CD4-positive, alpha-beta memory T cell (primary cell): Measurements from ENCODE around the gene JAM3. TPM values are rescaled to one million over a fixed set of nuclear protein-coding genes. Genes with fewer than 3 reads are reported as not detected.
"Not testable (repeated sequence)": the region's sequence is repeated elsewhere in the genome, so short reads cannot be mapped to it uniquely, and the experiment has no call there.

Source experiments
- CTCF ChIA-PET: fragments of 350-600 bp; sonication (Branson Sonifier 250); formaldehyde crosslinking; loops from one replicate; lab custom pipeline; 2021; ENCODE audit warnings: inconsistent platforms; ENCODE audit not compliant: partially characterized antibody; lab: Charles Lee
- POLR2A ChIA-PET: fragments of 350-600 bp; sonication (Branson Sonifier 250); formaldehyde crosslinking; loops from one replicate; lab custom pipeline; 2021; ENCODE audit not compliant: partially characterized antibody; lab: Charles Lee
- DNase-seq, 5 donors: peaks; one replicate each; pipeline versions ENCODE4 v3.0.0 to v3.0.0-alpha.2; 2020 to 2022; ENCODE audit warnings: mixed read lengths in 1 of 5
- H3K27ac ChIP-seq: one replicate; pipeline ENCODE4 v1.7.0; 2013; ENCODE audit warnings: low read depth, low read length
- H3K27me3 ChIP-seq: 2 replicates; pipeline ENCODE4 v1.7.0; 2013; ENCODE audit warnings: mild to moderate bottlenecking, low read length, moderate library complexity; ENCODE audit not compliant: insufficient read depth
- H3K36me3 ChIP-seq: 2 replicates; pipeline ENCODE4 v1.7.0; 2013; ENCODE audit warnings: mild to moderate bottlenecking, low read length, moderate library complexity; ENCODE audit not compliant: insufficient read depth
- H3K4me1 ChIP-seq: 2 replicates; pipeline ENCODE4 v1.7.0; 2013; ENCODE audit warnings: mild to moderate bottlenecking, low read length, moderate library complexity; ENCODE audit not compliant: insufficient read depth
- H3K4me3 ChIP-seq, 2 donors: one replicate each; pipeline ENCODE4 v1.7.0; 2013; ENCODE audit warnings: low read length in 2 of 2, mild to moderate bottlenecking in 1 of 2
- H3K9me3 ChIP-seq, 2 donors: one replicate each; pipeline ENCODE4 v1.7.0; 2013; ENCODE audit warnings: low read length in 2 of 2, control low read depth in 1 of 2; ENCODE audit not compliant: control insufficient read depth in 1 of 2
- H3K27ac Mint-ChIP-seq, 7 donors: one replicate each; pipeline ENCODE4 v1.8.0; 2020 to 2021; ENCODE audit warnings: mixed read lengths in 7 of 7, mild to moderate bottlenecking in 6 of 7, inconsistent platforms in 3 of 7, moderate library complexity in 3 of 7
- H3K27me3 Mint-ChIP-seq, 2 donors: one replicate each; pipeline ENCODE4 v1.8.0; 2020 to 2021; ENCODE audit warnings: mixed read lengths in 2 of 2
- H3K36me3 Mint-ChIP-seq, 2 donors: one replicate each; pipeline ENCODE4 v1.8.0; 2020 to 2021; ENCODE audit warnings: mixed read lengths in 2 of 2, inconsistent platforms in 1 of 2, mild to moderate bottlenecking in 1 of 2
- H3K4me1 Mint-ChIP-seq, 4 donors: one replicate each; pipeline ENCODE4 v1.8.0; 2020 to 2021; ENCODE audit warnings: mixed read lengths in 4 of 4, mild to moderate bottlenecking in 1 of 4
- H3K4me3 Mint-ChIP-seq, 8 donors: one replicate each; pipeline ENCODE4 v1.8.0; 2020 to 2021; ENCODE audit warnings: mixed read lengths in 8 of 8, mild to moderate bottlenecking in 7 of 8, moderate library complexity in 6 of 8, inconsistent platforms in 3 of 8
- H3K9me3 Mint-ChIP-seq, 8 donors: one replicate each; pipeline ENCODE4 v1.8.0; 2020 to 2021; ENCODE audit warnings: mixed read lengths in 8 of 8, mild to moderate bottlenecking in 5 of 8, inconsistent platforms in 3 of 8, moderate library complexity in 1 of 8
- intact Hi-C: fragments of 100-400 bp; cut with micrococcal nuclease; formaldehyde crosslinking; loops from one replicate; pipeline ENCODE4 v1.15.1; 2023
- polyA plus RNA-seq, 2 donors: library from polyadenylated mRNA; unstranded; fragments of 300-500 nt; fragmentation: Illumina TruSeq; gene quantifications; one replicate each; pipeline ENCODE4 v1.2.3, GENCODE V29; 2021
- total RNA-seq, 2 experiments: library from RNA; stranded (reverse); gene quantifications; one replicate each; pipeline ENCODE4 v1.2.3, GENCODE V29; 2021

The JAM3 gene
- total and polyA plus RNA-seq, 4 experiments from 2014 or later = 6.5 to 8.3 (median 6.7) TPM

GRCh38 chr11:134098566-134099184 is 29.8 kb downstream of the JAM3 start:
- Mint-ChIP-seq H3K27me3 (peaks cover 1 to 2% of the 10 kb centered on the region in 2 donors), H3K27ac (no peak overlapping the region), H3K4me3 (no peak overlapping the region), H3K9me3 (peaks cover 0 to 4% (median 0%) of the 10 kb centered on the region in 8 donors), H3K4me1 (peaks cover 0 to 6% (median 2%) of the 10 kb centered on the region in 4 donors), H3K36me3 (no peaks in the 10 kb centered on the region)
- Histone ChIP-seq H3K27ac (no peak overlapping the region), H3K4me1 (no peaks in the 10 kb centered on the region), H3K27me3 (no peaks in the 10 kb centered on the region), H3K4me3 (no peak overlapping the region), H3K36me3 (no peaks in the 10 kb centered on the region), H3K9me3 (no peaks in the 10 kb centered on the region)
- intact Hi-C loops = loop anchor here (1.0 kb wide), 1 partner anchor 48 kb away; no protein-coding TSS in a partner anchor
- CTCF ChIA-PET = interaction anchor here (1.1 to 2.1 kb wide), 6 partner anchors 29 to 174 kb away, joined by 3 to 30 read pairs (median 6); no protein-coding TSS in a partner anchor
- DNase-seq = peak in 3 of 5 donors; percentile 2 to 10 (median 4)
- POLR2A ChIA-PET = no interaction called here

- H3K4me1 Mint-ChIP-seq = peaks cover 0 to 3% (median 0%) of the 10 kb centered on the region in 4 donors
- Histone ChIP-seq H3K4me1 (no peaks in the 10 kb centered on the region), H3K9me3 (no peaks in the 10 kb centered on the region), H3K36me3 (no peaks in the 10 kb centered on the region), H3K27me3 (no peaks in the 10 kb centered on the region), H3K4me3 (no peak overlapping the region), H3K27ac (no peak overlapping the region)
- H3K9me3 Mint-ChIP-seq = peaks cover 0 to 12% (median 0%) of the 10 kb centered on the region in 8 donors
- ChIA-PET CTCF (interaction anchor here (1.3 to 2.1 kb wide), 2 partner anchors 50 to 172 kb away, joined by 3 to 8 read pairs; no protein-coding TSS in a partner anchor), POLR2A (no interaction called here)
- no peaks in the 10 kb centered on the region for H3K36me3 Mint-ChIP-seq
- no peak overlapping the region for H3K4me3 Mint-ChIP-seq
- peaks cover 1 to 2% of the 10 kb centered on the region in 2 donors for H3K27me3 Mint-ChIP-seq
- no peak overlapping the region for H3K27ac Mint-ChIP-seq
- DNase-seq = no peak
- intact Hi-C loops = no loop called here
Observed at GRCh38 chr11:134100171-134100570, 31.3 kb downstream of the JAM3 start.

- intact Hi-C loops = no loop called here
- CTCF ChIA-PET = interaction anchor here (1.3 to 2.1 kb wide), 2 partner anchors 51 to 173 kb away, joined by 3 to 8 read pairs; no protein-coding TSS in a partner anchor
- Histone ChIP-seq H3K4me1 (no peaks in the 10 kb centered on the region), H3K27me3 (no peaks in the 10 kb centered on the region), H3K4me3 (no peak overlapping the region), H3K36me3 (no peaks in the 10 kb centered on the region), H3K9me3 (no peaks in the 10 kb centered on the region), H3K27ac (no peak overlapping the region)
- no peak for DNase-seq
- Mint-ChIP-seq H3K36me3 (no peaks in the 10 kb centered on the region), H3K9me3 (peaks cover 0 to 19% (median 3%) of the 10 kb centered on the region in 8 donors), H3K27me3 (peaks cover 1 to 2% of the 10 kb centered on the region in 2 donors), H3K4me1 (peaks cover 0 to 3% (median 0%) of the 10 kb centered on the region in 4 donors), H3K27ac (no peak overlapping the region), H3K4me3 (no peak overlapping the region)
- POLR2A ChIA-PET = no interaction called here
Observed at GRCh38 chr11:134101282-134101681, 32.4 kb downstream of the JAM3 start.

- no peak overlapping the region for H3K27ac ChIP-seq
- peaks cover 0 to 1% (median 0%) of the 10 kb centered on the region in 4 donors for H3K4me1 Mint-ChIP-seq
- H3K27ac Mint-ChIP-seq = no peak overlapping the region
- no peak overlapping the region for H3K4me3 Mint-ChIP-seq
- intact Hi-C loops = no loop called here
- ChIA-PET POLR2A (no interaction called here), CTCF (no interaction called here)
- DNase-seq = no peak
- H3K4me1 ChIP-seq = no peaks in the 10 kb centered on the region
- no peaks in the 10 kb centered on the region for H3K27me3 ChIP-seq
- H3K27me3 Mint-ChIP-seq = peaks cover 0 to 1% of the 10 kb centered on the region in 2 donors
- H3K9me3 Mint-ChIP-seq = peaks cover 0 to 38% (median 21%) of the 10 kb centered on the region in 8 donors
- H3K9me3 ChIP-seq = no peaks in the 10 kb centered on the region
- H3K4me3 ChIP-seq = no peak overlapping the region
- no peaks in the 10 kb centered on the region for H3K36me3 ChIP-seq
- peaks cover 10 to 20% of the 10 kb centered on the region in 2 donors for H3K36me3 Mint-ChIP-seq
Observed at GRCh38 chr11:134110252-134110815, 41.5 kb downstream of the JAM3 start.

- H3K4me1 Mint-ChIP-seq, CTCF ChIA-PET, POLR2A ChIA-PET, intact Hi-C loops, H3K4me3 ChIP-seq, H3K27ac Mint-ChIP-seq, H3K27me3 ChIP-seq, H3K9me3 ChIP-seq, H3K4me3 Mint-ChIP-seq, H3K27ac ChIP-seq, H3K27me3 Mint-ChIP-seq, DNase-seq, H3K4me1 ChIP-seq, H3K36me3 ChIP-seq: not testable (repeated sequence)
- H3K36me3 Mint-ChIP-seq = peaks cover 5 to 14% of the 10 kb centered on the region in 2 donors
- peaks cover 0 to 14% (median 7%) of the 10 kb centered on the region in 8 donors for H3K9me3 Mint-ChIP-seq
Observed at GRCh38 chr11:134113787-134114186, 44.9 kb downstream of the JAM3 start.

GRCh38 chr11:134116210-134116609 is 47.3 kb downstream of the JAM3 start:
- Histone ChIP-seq H3K9me3 (no peaks in the 10 kb centered on the region), H3K27me3 (no peaks in the 10 kb centered on the region), H3K36me3 (no peaks in the 10 kb centered on the region), H3K4me3 (no peak overlapping the region), H3K4me1 (no peaks in the 10 kb centered on the region), H3K27ac (no peak overlapping the region)
- Mint-ChIP-seq H3K36me3 (peaks cover 2 to 12% of the 10 kb centered on the region in 2 donors), H3K9me3 (peaks cover 0 to 4% (median 0%) of the 10 kb centered on the region in 8 donors), H3K4me3 (no peak overlapping the region), H3K4me1 (peaks cover 0 to 1% (median 0%) of the 10 kb centered on the region in 4 donors), H3K27ac (no peak overlapping the region), H3K27me3 (peaks cover 0 to 7% of the 10 kb centered on the region in 2 donors)
- ChIA-PET CTCF (interaction anchor here (1.3 kb wide), 1 partner anchor 9 kb away, joined by 3 read pairs; no protein-coding TSS in a partner anchor), POLR2A (no interaction called here)
- intact Hi-C loops = no loop called here
- DNase-seq = no peak

- no peak overlapping the region for H3K27ac Mint-ChIP-seq
- peaks cover 0 to 1% (median 0%) of the 10 kb centered on the region in 4 donors for H3K4me1 Mint-ChIP-seq
- Histone ChIP-seq H3K4me1 (no peaks in the 10 kb centered on the region), H3K27ac (no peak overlapping the region), H3K36me3 (no peaks in the 10 kb centered on the region), H3K9me3 (no peaks in the 10 kb centered on the region), H3K27me3 (no peaks in the 10 kb centered on the region), H3K4me3 (no peak overlapping the region)
- no peak for DNase-seq
- ChIA-PET POLR2A (no interaction called here), CTCF (interaction anchor here (1.5 kb wide), 1 partner anchor 171 kb away, joined by 3 read pairs; no protein-coding TSS in a partner anchor)
- H3K9me3 Mint-ChIP-seq = no peaks in the 10 kb centered on the region
- intact Hi-C loops = no loop called here
- H3K4me3 Mint-ChIP-seq = no peak overlapping the region
- H3K27me3 Mint-ChIP-seq = peaks cover 5 to 9% of the 10 kb centered on the region in 2 donors
- H3K36me3 Mint-ChIP-seq = no peaks in the 10 kb centered on the region
Observed at GRCh38 chr11:134118006-134118405, 49.1 kb downstream of the JAM3 start.
